Astrocyte of the hippocampus (primary cell): ENCODE measurements around the gene WASL.

Source experiments
- DNase-seq: peaks from one replicate; pipeline ENCODE4 v3.0.0; 2011; ENCODE audit warnings: low read depth, low spot score

The WASL gene

DNA sequence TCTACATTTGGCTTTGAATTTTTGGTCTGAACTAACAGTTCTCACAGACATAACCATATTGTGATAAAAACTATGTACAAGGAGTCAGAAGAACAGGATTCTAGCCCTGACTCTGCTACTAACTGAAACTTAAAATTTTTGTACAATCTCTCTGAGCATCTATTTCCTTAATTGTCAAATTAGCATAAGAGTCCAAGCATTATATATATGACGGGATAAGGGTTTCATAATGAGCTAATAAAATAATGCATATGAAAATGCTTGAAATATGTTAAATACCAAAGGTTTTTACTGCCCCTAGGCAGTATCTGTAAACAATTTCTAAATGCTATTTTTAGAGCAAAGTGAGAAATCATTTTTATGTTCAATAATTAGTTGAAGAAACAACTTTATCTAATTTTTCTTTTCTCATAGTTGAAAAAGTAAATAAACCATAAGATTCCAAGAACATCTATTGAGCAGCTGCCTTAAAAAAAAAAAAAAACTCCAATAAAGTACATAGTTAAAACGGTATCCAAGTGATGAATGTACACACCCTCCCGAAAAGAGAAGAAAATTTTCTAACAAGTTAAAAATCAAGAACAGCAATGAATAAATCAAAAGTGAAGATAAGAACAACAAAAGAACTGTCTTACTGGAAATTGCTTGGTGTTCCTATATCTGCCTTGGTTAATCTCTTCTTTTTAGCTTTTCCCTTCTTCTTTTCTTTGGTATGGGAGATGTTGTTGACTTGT, 52.7 kb downstream of the WASL start:
- no peak for DNase-seq

DNA sequence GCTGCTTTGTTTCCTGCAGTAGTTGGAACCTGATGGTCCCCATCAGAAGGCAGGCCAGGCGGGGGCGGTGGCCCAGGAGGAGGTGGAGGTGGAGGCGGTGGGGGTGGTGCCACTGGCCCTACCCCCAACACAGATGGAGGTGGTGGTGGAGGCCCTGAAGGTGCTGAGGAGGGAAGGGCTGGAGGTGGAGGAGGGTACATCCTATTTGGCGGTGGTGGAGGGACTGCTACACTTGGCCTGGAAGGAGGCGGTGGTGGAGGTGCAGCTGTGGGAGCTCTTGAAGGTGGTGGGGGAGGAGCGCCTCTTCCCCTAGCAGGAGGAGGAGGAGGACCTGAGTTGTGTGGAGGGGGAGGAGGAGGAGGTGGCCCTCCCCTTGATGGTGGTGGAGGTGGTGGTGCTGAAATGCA, 56.3 kb downstream of the WASL start:
- DNase-seq = no peak

DNA sequence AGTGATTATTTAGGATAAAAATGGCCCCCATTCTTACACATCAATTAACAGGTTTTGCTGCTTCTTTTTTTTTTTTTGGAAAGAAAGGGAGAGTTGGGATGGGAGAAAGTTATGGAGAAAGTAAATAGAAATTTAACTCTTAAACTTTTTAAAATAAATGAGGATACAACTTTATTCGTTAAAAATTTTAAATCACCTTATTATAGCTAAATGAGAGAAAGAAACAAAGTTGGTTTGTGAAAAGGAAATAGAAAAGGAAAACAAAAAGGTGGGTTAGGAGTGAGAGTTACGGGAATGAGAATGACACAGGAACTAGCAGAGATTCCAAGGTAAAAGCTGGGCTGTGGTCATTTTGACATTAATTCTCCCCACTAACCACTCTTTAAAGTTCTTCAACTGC, 58.3 kb downstream of the WASL start:
- DNase-seq = no peak

DNA sequence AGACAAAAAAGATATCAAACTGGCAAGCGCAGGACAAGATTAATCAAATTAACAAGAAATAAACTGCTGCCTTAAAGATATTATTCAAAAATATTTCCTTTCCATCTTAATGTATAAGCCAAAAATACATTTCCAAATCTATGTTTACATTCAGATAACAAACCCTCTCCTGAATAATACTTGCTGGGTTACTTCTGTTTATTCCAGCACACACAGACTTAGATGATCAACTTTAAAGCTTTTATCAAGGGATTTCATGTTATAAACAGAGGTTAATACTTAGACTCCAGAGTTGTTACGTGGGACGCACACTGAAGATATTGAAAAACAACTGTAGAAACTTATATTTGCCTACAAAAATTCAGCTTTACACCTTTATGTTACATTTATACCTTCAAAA, 59.6 kb downstream of the WASL start:
- no peak for DNase-seq

DNA sequence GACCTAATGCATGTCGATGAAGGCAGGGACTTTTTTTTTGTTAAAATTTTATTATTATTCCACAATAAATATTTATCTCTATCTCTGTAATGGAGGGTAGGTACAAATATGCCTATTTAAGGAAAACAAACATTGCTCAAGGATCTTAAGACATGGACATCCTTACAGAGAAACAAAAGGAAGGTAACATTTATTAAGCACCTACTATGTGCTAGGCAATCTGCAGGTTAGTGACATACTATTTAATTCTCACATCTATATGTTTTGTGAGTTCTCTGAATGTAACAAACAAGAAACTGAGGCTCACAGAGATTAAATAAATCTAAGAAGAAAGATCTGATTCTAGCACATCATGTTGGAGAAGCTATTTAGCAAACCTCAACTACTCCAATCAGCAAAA, 61.1 kb downstream of the WASL start:
- DNase-seq = no peak

DNA sequence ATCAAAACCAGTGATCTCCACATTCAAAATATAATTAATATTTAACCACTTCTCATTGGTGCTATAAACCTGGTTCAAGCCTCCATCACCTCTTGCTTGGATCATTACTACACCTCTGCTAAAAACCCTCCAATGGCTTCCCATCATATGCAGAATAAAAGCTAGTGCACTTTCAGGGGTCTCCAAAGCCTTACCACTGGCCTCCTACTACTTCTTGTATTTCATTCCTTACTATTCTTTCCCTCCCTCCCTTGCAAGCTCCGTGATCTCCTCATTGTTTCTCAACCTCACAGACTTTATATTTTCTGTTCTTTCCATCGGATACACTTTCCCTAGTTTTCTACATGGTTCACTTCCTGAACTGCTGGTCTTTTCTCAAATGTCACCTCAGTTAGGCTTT, 61.6 kb downstream of the WASL start:
- DNase-seq = no peak

DNA sequence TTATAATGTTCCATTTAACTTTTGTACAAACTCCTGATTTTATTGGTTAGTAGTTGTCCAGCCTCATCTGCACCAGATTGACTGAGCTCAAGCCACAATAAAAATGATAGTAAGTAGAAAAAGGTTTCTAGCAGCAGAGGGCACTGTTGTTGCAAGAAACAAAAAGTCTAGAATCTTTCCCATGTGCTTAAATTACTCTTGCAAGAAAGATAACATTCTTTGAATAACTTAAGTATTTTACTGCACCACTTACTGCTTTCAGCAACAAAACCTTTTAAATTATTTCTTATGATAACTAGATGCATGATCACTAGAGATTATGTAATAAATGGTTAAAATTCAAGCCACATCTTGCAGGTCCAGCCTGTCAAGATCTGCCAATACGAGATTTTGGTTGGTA, 66.1 kb downstream of the WASL start:
- peak; percentile 75 for DNase-seq

DNA sequence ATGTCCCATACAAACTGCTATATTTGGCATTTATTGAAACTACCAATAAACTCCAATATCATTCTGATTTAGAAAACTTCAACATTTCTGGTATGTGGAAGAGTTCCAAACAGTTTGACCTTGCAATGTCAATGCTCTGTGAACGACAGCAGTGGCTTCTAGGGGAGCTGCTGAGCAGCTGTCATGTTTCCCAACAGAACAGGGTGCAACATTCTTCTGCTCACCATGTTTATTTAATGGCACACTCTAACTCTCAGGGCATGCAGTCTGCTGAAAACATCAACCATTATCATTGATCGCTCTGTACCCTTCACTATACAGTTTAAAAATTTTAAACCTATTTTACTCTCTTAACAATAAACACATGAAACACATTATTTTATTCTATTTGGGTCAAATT, 67.2 kb downstream of the WASL start:
- no peak for DNase-seq

DNA sequence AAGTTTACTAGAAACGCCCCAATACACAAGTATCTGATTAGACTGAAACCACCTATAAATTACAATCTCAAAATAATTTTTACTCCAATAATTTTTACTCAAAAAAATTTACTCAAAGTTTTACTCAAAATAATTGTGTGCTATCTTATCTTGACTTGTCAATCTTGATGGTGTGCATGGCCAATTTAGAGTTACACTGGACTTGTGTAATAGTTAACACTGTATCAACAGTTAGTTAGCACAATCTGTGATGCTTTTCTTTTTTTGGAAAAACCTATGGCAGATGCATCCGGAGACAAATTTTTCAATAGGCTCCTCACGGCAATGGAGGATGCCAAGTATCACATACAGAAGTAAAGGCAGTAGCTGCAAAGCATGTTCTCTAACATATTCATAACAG, 68.2 kb downstream of the WASL start:
- DNase-seq = no peak

DNA sequence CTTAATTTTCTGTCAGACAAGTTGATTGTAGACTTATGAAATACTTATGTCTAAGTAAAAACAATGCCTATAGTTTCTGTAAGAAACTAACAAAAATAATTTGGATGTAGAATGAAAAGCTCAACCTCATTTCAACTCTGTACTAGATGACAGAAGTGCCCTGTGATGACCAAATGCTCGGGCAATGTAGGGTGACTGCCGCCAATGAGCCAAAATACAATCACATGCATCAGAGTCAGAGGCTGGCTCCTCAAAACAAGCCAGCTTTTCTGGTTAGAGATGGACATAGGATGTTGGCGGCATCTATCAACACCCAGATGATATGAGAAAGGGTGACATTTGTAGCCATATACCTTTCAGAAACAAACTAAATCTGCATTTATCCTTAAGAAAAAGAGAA, 69.2 kb downstream of the WASL start:
- no peak for DNase-seq

DNA sequence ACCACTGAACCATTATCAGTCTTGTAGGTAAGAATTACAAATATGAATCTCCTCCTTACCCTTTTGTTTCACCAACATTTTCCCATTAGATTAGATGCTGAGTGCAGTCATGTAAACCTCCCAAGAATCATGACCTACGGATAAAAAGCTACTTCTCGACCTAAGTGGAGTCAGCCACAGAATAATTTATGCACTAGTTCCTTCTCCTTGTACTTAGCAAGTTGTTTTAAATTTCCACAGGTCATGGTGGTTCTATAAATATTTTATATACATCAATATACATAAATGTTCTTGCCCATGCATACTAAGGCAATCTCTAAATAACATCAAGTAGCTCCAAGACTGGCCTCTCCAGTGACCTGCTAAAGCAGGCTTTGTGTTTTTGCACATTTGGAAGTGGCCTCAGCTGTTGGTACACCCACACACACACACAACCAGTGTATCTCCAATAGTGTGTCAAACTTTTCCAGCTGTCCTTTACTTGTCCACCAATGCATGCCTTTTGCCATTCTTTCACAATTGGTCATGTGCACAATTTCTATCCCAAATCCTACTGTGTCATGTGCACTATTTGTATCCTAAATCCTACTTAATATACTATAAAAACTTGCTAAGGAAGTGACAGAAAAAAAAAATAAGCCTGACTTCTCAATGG, 71.6 kb downstream of the WASL start:
- DNase-seq = no peak

DNA sequence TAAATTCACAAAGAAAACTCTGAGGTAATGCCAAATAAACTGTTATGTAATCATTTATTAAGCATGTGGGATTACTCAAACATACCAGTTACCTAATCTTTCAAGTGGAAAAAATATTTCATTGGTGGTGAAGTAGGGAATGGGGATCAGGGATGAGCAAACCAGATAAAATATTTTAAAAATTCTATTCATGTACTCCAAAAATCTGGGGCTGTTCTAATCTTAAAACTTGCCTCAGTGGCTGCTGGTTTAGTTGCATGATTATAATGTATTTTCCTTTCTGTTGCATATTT, 73.7 kb downstream of the WASL start:
- no peak for DNase-seq

DNA sequence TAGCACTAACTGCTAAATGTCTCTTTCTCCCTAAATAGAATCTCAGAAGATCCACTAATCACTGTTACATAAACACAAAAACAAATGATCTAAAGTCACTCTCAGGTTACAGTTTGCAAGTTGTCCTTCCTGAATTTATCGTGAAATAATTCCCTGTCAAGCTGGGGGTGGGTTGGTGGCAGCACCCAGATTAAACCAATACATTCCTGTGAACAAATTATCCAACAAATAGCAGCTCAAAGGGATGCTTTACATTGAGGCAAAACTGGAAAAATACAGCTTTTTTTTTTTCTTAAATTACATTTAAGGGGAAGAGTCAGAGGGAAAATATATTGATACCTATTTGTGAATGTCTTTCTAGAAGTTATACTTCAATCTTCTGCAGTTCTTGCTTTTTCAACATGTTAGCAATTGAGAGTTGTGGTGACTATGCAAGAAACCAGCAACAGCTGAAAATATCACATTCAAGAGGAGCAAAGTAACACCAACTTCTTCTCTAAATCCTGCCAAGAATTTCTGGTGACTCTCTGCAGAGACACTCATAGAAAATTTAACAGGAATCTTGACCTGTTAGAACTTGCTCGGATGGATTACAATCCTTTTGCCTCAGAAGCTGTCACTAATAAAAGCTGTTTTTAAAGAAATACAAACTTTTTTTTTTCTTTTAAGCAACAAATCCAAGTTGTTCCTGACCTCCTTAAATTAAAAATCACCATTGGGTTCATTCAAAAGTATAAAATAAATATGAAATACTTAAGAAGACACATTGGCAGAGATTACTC, 74.2 kb downstream of the WASL start:
- DNase-seq = peak; percentile 16

DNA sequence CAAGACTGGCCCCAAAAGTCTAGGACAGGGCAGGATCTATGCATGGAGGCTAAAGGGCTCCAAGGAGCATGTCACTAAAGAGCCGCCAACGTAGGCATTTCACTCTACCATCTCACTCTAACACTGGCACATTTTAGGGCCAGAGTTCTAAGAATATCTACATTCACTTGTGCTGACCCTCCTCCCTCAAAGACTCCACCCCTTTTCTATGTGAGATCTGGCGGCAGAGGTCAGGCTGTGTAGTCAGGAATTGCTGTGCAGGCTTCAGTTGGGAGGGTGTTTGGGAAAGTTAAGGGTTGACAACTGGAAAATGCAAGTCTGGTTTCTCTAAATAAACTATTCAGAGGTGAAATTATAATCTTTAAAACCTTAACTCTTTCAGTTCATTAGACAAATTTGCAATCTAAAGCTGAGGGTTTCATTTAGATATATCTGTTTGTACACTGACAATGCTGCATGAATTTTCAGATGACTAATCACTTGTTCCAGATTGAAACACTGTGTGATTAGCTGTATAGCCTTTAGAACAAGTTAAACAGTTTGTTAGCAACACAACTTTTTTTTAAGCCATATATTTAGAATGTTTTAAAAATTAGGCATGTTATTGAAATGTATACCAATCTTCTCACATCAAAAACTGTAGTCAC, 74.9 kb downstream of the WASL start:
- DNase-seq = no peak

DNA sequence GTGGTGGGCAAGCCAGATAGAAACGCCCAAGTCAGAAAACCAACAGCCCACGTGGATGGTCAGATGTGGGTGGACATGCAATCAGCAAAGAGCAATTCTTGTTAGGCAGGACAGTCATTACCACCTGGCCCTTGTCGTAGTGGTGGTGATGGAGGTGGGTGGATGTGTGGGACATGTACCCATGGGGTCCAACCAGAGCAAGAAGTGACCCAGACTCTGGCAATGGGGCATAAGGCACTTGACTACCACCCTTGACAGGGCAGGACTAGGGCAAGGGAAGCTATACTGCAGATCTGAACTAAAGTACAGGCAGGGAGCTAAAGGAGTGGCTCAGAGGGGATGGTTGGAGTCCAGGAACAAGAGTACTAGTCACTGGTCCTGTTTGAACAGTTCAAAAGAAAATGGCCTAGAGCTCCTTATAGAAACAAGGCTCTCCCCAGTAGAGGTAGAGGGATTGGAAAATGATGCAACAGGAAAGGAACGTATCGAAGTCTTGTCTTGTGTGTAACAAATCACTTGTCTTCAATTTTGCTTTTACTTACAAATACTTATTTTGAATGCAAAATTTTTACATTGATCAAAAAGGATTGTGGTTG, 75.6 kb downstream of the WASL start:
- DNase-seq = no peak

DNA sequence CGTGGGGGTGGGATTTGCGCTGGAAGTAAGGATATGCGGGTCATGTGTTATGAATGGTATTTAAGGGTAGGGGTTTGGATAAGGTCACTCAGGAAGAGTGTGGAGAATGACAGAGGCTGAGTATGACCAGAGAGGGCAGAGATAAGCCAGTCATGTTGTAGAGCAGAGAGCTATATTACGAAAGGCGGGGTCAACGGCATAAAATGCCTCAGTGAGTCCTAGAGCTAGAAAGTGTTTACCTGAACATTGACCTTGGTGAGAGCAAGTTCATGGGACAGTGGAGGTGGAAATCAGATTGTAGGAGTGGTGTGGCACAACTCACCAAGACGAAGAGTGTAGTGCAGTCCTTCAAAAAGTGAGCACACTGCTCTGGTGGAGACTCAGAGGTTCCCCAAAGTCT, 79.3 kb downstream of the WASL start:
- no peak for DNase-seq

DNA sequence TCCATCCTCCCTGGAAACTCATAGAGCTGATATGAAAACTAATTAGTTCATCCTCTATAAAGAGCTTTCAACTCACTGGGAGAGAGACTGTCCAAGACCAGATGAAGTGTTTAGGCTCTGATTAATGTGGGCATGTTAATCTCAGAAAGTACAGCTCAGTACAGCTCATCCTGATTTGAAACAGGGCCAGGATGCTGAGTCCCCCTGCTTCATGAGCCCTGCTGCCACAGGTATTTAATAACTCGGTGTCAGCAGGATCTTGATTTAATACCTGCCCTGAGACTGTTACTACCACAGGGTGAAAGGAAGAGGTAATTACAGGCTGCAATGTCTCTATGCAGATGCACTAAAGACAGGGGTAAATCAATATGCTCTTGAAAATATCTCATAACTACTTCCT, 82.3 kb downstream of the WASL start:
- no peak for DNase-seq

DNA sequence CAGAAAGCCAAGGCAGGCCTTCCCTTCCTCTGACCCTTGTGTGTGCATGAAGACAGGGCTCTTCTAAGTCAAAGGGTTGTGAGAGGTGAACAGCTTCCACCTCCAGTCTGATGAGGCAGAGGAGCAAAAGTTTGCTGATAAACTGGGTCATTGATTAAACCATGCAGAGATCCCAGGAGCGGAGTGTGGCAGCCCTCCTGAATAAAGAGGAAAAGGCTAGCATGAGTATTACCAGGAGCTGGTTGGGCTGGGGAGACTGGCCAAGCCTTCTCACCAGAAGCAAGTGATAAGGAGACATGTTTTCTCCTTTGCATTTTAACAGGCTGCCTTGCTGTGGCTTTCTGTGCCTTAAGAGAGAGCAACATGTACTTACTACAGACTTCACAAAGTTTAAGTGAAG, 82.9 kb downstream of the WASL start:
- DNase-seq = no peak

DNA sequence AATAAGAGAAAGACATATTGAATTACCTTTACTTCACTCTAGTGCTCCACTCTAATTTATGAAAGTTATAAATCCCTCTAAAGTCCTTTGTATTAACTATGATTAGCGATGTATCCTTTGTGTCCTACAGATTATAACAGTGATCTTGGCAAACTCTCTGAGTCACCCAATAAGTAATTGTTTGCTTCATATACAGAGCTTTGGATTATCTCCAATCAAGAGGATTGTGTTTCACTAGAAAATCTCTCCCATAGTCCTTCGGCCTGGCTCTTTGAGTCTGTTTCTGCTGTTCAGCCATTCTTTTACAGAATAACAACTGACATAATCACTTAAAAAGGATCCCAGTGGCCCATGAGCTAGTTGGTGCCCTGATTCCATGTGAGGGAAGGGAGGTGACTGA, 83.6 kb downstream of the WASL start:
- no peak for DNase-seq

DNA sequence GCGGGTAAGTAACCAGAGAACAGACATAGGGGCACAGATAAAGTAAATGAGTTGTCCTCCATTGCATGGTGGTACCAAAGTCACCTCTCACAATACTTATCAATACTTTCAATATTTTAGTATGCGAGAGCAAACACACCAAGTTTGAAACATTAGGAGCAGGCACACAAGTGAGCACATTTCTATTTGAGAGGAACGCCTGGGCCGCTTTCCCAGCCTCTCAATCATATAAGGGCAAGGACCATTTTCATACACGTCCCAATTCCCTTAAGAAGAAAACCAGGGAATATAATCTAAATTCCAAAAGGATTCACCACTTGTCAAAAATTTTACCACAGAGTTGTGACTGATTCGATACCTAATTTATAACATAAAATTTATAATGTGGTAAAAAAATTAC, 85.6 kb downstream of the WASL start:
- no peak for DNase-seq

DNA sequence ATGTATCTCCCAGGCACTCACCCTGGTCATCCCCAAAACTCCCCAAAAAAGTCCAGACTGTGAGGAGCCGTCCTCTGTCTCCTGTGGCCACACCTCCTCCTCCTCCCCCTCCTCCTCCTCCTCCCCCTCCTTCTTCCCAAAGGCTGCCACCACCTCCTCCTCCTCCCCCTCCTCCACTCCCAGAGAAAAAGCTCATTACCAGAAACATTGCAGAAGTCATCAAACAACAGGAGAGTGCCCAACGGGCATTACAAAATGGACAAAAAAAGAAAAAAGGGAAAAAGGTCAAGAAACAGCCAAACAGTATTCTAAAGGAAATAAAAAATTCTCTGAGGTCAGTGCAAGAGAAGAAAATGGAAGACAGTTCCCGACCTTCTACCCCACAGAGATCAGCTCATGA, 86.0 kb downstream of the WASL start:
- DNase-seq = no peak

DNA sequence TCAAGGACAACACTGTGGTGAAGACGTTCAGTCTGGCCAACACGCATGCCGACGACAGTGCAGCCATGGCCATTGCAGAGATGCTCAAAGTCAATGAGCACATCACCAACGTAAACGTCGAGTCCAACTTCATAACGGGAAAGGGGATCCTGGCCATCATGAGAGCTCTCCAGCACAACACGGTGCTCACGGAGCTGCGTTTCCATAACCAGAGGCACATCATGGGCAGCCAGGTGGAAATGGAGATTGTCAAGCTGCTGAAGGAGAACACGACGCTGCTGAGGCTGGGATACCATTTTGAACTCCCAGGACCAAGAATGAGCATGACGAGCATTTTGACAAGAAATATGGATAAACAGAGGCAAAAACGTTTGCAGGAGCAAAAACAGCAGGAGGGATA, 86.5 kb downstream of the WASL start:
- DNase-seq = no peak
